Measurements from ENCODE around the gene CCDC8. TPM values are rescaled to one million over a fixed set of nuclear protein-coding genes. Genes with fewer than 3 reads are reported as not detected.

The CCDC8 gene
- total RNA-seq, 1 experiment from 2014 or later = 24.5 TPM

- H3K9me3 ChIP-seq (ENCODE audit: low read depth, low read length, poor library complexity, severe bottlenecking) = no peaks in the 10 kb centered on the region
- POLR2A ChIA-PET (ENCODE audit: low non-redundant PET) = no interaction called here
- peaks cover 20% of the 10 kb centered on the region for H3K4me1 ChIP-seq (ENCODE audit: insufficient read depth, low read length, poor library complexity, severe bottlenecking)
- peaks cover 77% of the 10 kb centered on the region for H3K36me3 ChIP-seq (ENCODE audit: insufficient read depth, low read length, poor library complexity, severe bottlenecking)
- CTCF ChIA-PET = interaction anchor here (0.6 kb wide), 1 partner anchor 41 kb away, joined by 3 read pairs; no protein-coding TSS in a partner anchor
- DNase-seq (ENCODE audit: low spot score) = no peak
- TF ChIP-seq, protein P1, sequence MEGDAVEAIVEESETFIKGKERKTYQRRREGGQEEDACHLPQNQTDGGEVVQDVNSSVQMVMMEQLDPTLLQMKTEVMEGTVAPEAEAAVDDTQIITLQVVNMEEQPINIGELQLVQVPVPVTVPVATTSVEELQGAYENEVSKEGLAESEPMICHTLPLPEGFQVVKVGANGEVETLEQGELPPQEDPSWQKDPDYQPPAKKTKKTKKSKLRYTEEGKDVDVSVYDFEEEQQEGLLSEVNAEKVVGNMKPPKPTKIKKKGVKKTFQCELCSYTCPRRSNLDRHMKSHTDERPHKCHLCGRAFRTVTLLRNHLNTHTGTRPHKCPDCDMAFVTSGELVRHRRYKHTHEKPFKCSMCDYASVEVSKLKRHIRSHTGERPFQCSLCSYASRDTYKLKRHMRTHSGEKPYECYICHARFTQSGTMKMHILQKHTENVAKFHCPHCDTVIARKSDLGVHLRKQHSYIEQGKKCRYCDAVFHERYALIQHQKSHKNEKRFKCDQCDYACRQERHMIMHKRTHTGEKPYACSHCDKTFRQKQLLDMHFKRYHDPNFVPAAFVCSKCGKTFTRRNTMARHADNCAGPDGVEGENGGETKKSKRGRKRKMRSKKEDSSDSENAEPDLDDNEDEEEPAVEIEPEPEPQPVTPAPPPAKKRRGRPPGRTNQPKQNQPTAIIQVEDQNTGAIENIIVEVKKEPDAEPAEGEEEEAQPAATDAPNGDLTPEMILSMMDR (conservative IDR thresholded peaks at IDR 0.05; ENCODE audit: low read depth, low read length) = no peak
- TF ChIP-seq EZH2 (IDR thresholded peaks at IDR 0.05; ENCODE audit: borderline replicate concordance, low read depth, low read length, poor library complexity, severe bottlenecking) = no peak
- BruUV-seq (replicated peaks) = no TSS peak
- intact Hi-C loops (cut with micrococcal nuclease; ENCODE audit: unreplicated experiment) = no loop called here
- no peak overlapping the region for H3K4me3 ChIP-seq (ENCODE audit: low read depth, low read length, poor library complexity, severe bottlenecking)
- no peak overlapping the region for H3K27ac ChIP-seq (ENCODE audit: low read depth, low read length, poor library complexity, severe bottlenecking)
- no peaks in the 10 kb centered on the region for H3K27me3 ChIP-seq (replicated peaks; ENCODE audit: insufficient read depth, low read depth, low read length, poor library complexity)
Measured at GRCh38 chr19:46386996-46387712, 26.2 kb downstream of the CCDC8 start.

GRCh38 chr19:46386151-46386550, 27.2 kb downstream of the CCDC8 start:
- Histone ChIP-seq H3K9me3 (ENCODE audit: low read depth, low read length, poor library complexity, severe bottlenecking) (no peaks in the 10 kb centered on the region), H3K4me1 (ENCODE audit: insufficient read depth, low read length, poor library complexity, severe bottlenecking) (peaks cover 20% of the 10 kb centered on the region), H3K4me3 (ENCODE audit: low read depth, low read length, poor library complexity, severe bottlenecking) (no peak overlapping the region), H3K27ac (ENCODE audit: low read depth, low read length, poor library complexity, severe bottlenecking) (no peak overlapping the region), H3K27me3 (replicated peaks; ENCODE audit: insufficient read depth, low read depth, low read length, poor library complexity) (no peaks in the 10 kb centered on the region), H3K36me3 (ENCODE audit: insufficient read depth, low read length, poor library complexity, severe bottlenecking) (peaks cover 81% of the 10 kb centered on the region)
- ChIA-PET CTCF (interaction anchor here (0.6 kb wide), 1 partner anchor 11 kb away, joined by 4 read pairs; no protein-coding TSS in a partner anchor), POLR2A (ENCODE audit: low non-redundant PET) (no interaction called here)
- no peak for DNase-seq (ENCODE audit: low spot score)
- no TSS peak for BruUV-seq (replicated peaks)
- no peak for TF ChIP-seq EZH2 (IDR thresholded peaks at IDR 0.05; ENCODE audit: borderline replicate concordance, low read depth, low read length, poor library complexity, severe bottlenecking)
- TF ChIP-seq, protein P1 (conservative IDR thresholded peaks at IDR 0.05; ENCODE audit: low read depth, low read length) = no peak
- intact Hi-C loops (cut with micrococcal nuclease; ENCODE audit: unreplicated experiment) = no loop called here

DNA sequence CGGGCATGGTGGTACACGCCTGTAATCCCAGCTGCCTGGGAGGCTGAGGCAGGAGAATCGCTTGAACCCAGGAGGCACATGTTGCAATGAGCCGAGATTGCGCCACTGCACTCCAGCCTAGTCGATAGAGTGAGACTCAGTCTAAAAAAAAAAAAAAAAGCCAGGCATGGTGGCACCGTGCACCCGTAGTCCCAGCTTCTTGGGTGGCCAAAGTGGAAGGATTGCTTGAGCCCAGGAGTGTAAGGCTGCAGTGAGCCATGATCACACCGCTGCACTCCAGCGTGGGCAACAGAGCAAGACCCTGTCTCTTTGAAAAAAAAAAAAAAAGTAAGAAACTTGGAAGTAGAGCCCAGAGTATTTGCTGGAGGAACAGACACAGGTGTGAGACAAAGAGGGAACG, 27.7 kb downstream of the CCDC8 start:
- Histone ChIP-seq H3K36me3 (ENCODE audit: insufficient read depth, low read length, poor library complexity, severe bottlenecking) (peaks cover 81% of the 10 kb centered on the region), H3K4me3 (ENCODE audit: low read depth, low read length, poor library complexity, severe bottlenecking) (no peak overlapping the region), H3K4me1 (ENCODE audit: insufficient read depth, low read length, poor library complexity, severe bottlenecking) (peaks cover 14% of the 10 kb centered on the region), H3K27me3 (replicated peaks; ENCODE audit: insufficient read depth, low read depth, low read length, poor library complexity) (no peaks in the 10 kb centered on the region), H3K9me3 (ENCODE audit: low read depth, low read length, poor library complexity, severe bottlenecking) (peaks cover under 1% of the 10 kb centered on the region), H3K27ac (ENCODE audit: low read depth, low read length, poor library complexity, severe bottlenecking) (no peak overlapping the region)
- TF ChIP-seq, protein P1 (conservative IDR thresholded peaks at IDR 0.05; ENCODE audit: low read depth, low read length) = no peak
- no peak for TF ChIP-seq EZH2 (IDR thresholded peaks at IDR 0.05; ENCODE audit: borderline replicate concordance, low read depth, low read length, poor library complexity, severe bottlenecking)
- POLR2A ChIA-PET (ENCODE audit: low non-redundant PET) = no interaction called here
- intact Hi-C loops (cut with micrococcal nuclease; ENCODE audit: unreplicated experiment) = no loop called here
- no peak for DNase-seq (ENCODE audit: low spot score)
- CTCF ChIA-PET = no interaction called here
- BruUV-seq (replicated peaks) = no TSS peak

Measured in A673 (cell line).